GM23338 (cell line): Measurements from ENCODE around the gene OGA. TPM values are rescaled to one million over a fixed set of nuclear protein-coding genes. Genes with fewer than 3 reads are reported as not detected.

ENCODE experiments used
- ATAC-seq: fragments of 200-7000 bp; cut with Tn5 transposase; 3 replicates; pipeline ENCODE4 v1.9.1; 2020
- DNase-seq: peaks from one replicate; pipeline ENCODE4 v3.0.0-alpha.2; 2015; ENCODE audit warnings: low spot score
- H2AFZ ChIP-seq: fragments of 200-600 bp; sonication (generic); 2 replicates; pipeline ENCODE4 v1.8.0; 2016; ENCODE audit warnings: antibody characterized with exemption, mild to moderate bottlenecking, moderate library complexity
- H3F3A ChIP-seq: fragments of 200-600 bp; sonication (generic); replicated peaks from 2 replicates; pipeline ENCODE4 v1.8.0; 2017; ENCODE audit warnings: antibody characterized with exemption, mixed run types, low read depth
- H3K27ac ChIP-seq: fragments of 200-600 bp; sonication (generic); 2 replicates; pipeline ENCODE4 v1.6.1; 2016; ENCODE audit warnings: low read depth
- H3K27me3 ChIP-seq: fragments of 200-600 bp; sonication (generic); 2 replicates; pipeline ENCODE4 v1.8.0; 2016; ENCODE audit warnings: mild to moderate bottlenecking, mixed run types, moderate library complexity; ENCODE audit not compliant: insufficient read depth
- H3K36me3 ChIP-seq: fragments of 200-600 bp; sonication (generic); 2 replicates; pipeline ENCODE4 v1.8.0; 2016; ENCODE audit warnings: mild to moderate bottlenecking; ENCODE audit not compliant: insufficient read depth
- H3K4me1 ChIP-seq: fragments of 200-600 bp; sonication (generic); 2 replicates; pipeline ENCODE4 v1.8.0; 2016; ENCODE audit warnings: mild to moderate bottlenecking, moderate library complexity; ENCODE audit not compliant: insufficient read depth
- H3K4me2 ChIP-seq: fragments of 200-600 bp; sonication (generic); 2 replicates; pipeline ENCODE4 v1.7.1; 2017; ENCODE audit warnings: mixed run types
- H3K4me3 ChIP-seq: fragments of 200-600 bp; sonication (generic); 2 replicates; pipeline ENCODE4 v1.6.1; 2016; ENCODE audit warnings: mixed run types
- H3K79me2 ChIP-seq: fragments of 200-600 bp; sonication (generic); replicated peaks from 2 replicates; pipeline ENCODE4 v1.8.0; 2017; ENCODE audit warnings: mild to moderate bottlenecking; ENCODE audit not compliant: insufficient read depth
- H3K9me2 ChIP-seq: fragments of 200-600 bp; sonication (generic); 2 replicates; pipeline ENCODE4 v1.8.0; 2017; ENCODE audit not compliant: insufficient read depth
- H4K20me1 ChIP-seq: fragments of 200-600 bp; sonication (generic); replicated peaks from 2 replicates; pipeline ENCODE4 v1.8.0; 2017; ENCODE audit warnings: mild to moderate bottlenecking; ENCODE audit not compliant: insufficient read depth
- H3K27ac Mint-ChIP-seq: 2 replicates; pipeline ENCODE4 v1.8.0; 2020; ENCODE audit warnings: inconsistent platforms, mild to moderate bottlenecking, moderate library complexity, mixed read lengths
- H3K27me3 Mint-ChIP-seq: 3 replicates; pipeline ENCODE4 v1.8.0; 2022; ENCODE audit warnings: low read depth, mild to moderate bottlenecking, moderate library complexity, mixed read lengths, inconsistent platforms; ENCODE audit not compliant: insufficient read depth, poor library complexity
- H3K36me3 Mint-ChIP-seq: 3 replicates; pipeline ENCODE4 v1.8.0; 2021; ENCODE audit warnings: low read depth, mild to moderate bottlenecking, inconsistent platforms, moderate library complexity, mixed read lengths
- H3K4me1 Mint-ChIP-seq: 3 replicates; pipeline ENCODE4 v1.8.0; 2020; ENCODE audit warnings: mild to moderate bottlenecking, inconsistent platforms, mixed read lengths
- H3K4me3 Mint-ChIP-seq: 3 replicates; pipeline ENCODE4 v1.8.0; 2021; ENCODE audit warnings: moderate library complexity, mild to moderate bottlenecking, inconsistent platforms, mixed read lengths
- H3K9me3 Mint-ChIP-seq: 3 replicates; pipeline ENCODE4 v1.8.0; 2020; ENCODE audit warnings: moderate library complexity, mild to moderate bottlenecking, inconsistent platforms, mixed read lengths
- EZH2phosphoT487 ChIP-seq: fragments of 200-600 bp; sonication (generic); IDR thresholded peaks from one replicate; pipeline ENCODE4 v1.8.1; 2018; ENCODE audit warnings: antibody characterized with exemption; ENCODE audit not compliant: unreplicated experiment
- NANOG ChIP-seq: IDR thresholded peaks from 2 replicates; pipeline ENCODE4 v1.6.1; 2016; ENCODE audit warnings: antibody characterized with exemption, borderline replicate concordance
- STAT1 ChIP-seq: IDR thresholded peaks from one replicate; pipeline ENCODE4 v1.6.1; 2016; ENCODE audit warnings: antibody characterized with exemption; ENCODE audit not compliant: unreplicated experiment
- ZNF114 ChIP-seq: fragments of 250-450 bp; sonication (Bioruptor Pico); IDR thresholded peaks from 2 replicates; pipeline ENCODE4 v1.5.0; 2020; ENCODE audit warnings: mild to moderate bottlenecking, moderate library complexity
- ZNF462 ChIP-seq: fragments of 250-450 bp; sonication (Bioruptor Pico); IDR thresholded peaks from 2 replicates; pipeline ENCODE4 v1.5.0; 2020; ENCODE audit warnings: mild to moderate bottlenecking, moderate library complexity
- polyA plus RNA-seq: library from polyadenylated mRNA; unstranded; fragments of >200 nt; fragmentation: Nextera tagmentation; extraction: Ambion mirVana; gene quantifications from 2 replicates; pipeline ENCODE4 v1.2.1, GENCODE V29; 2016
- total RNA-seq: library from RNA; depleted of rRNA; stranded (reverse); fragments of >200 nt; shearing (Covaris generic); gene quantifications from 2 replicates; pipeline ENCODE4 v1.2.3, GENCODE V29; 2014
- TF ChIP-seq, protein P1 (sequence below), 2 experiments: fragments of 200-600 bp in 1 of 2; sonication (generic) in 1 of 2; conservative IDR thresholded peaks; 2 replicates each; pipeline versions ENCODE4 v1.5.1 to v1.6.1; 2016 to 2017; ENCODE audit warnings: antibody characterized with exemption in 2 of 2, low read depth in 2 of 2, mild to moderate bottlenecking in 2 of 2, moderate library complexity in 1 of 2

OGA gene
- total and polyA plus RNA-seq, 2 experiments from 2014 or later, result 68.4 to 131 TPM

DNA sequence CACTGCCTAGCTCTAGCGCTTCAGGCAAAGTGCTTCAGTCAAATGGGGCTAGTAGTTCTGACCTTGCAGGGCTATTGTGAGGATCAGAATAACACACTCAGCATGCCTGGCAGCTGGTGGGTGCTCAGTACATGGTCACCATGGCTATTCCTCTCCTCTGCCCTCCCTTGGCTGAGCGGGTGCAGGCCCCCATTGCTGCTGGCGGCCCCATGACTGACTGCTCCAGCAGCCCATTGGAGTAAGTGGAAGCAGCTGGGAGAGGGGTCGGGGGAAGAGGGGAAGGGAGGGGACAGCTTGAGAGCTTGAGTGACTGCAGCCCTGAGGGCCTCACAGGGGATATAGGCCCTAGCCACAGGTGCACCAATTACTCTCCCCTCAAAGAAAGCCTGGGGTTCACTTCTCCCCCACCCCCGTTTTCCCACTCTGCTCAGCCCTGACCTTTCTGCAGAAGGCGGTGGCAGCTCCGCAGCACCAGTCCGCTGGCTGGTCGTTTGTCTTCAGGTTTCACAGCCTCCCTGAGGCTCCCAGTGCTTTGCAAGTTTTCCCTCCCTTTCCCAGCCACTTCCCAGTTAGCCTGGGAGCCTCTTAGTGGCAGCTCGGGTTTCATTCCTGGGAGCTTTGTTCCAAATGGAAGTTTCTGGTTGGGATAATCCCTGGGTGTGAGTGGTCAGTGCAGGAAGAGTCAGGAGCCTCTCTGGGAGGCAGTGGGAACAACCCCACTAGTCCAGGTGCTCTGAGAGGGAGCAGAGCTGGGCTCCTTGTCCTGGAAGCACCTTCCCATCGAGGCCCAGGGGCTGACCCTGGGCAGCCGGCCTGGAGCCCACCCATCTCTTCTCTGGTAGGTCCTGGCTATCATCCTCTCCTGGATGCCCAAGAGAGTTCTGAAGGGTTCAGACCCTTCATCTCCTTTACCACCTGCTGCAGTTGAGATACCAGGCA lies 58.7 kb downstream of the OGA start:
- Histone ChIP-seq H3K4me3 (no peak overlapping the region), H2AFZ (peak overlapping the region; percentile 94), H3K4me1 (peaks cover 9% of the 10 kb centered on the region), H3K79me2 (no peaks in the 10 kb centered on the region), H3K27me3 (0 out of 2 replicates have a peak, but pooled peaks cover 5% of the 10 kb centered on the region), H3K36me3 (no peaks in the 10 kb centered on the region), H3K4me2 (no peak overlapping the region; the same call in 1 of the 2 replicates), H4K20me1 (no peaks in the 10 kb centered on the region), H3K27ac (no peak overlapping the region), H3K9me2 (no peaks in the 10 kb centered on the region), H3F3A (no peaks in the 10 kb centered on the region)
- no peak for TF ChIP-seq EZH2phosphoT487
- no peak for TF ChIP-seq ZNF114 (CRISPR knock-in tag)
- TF ChIP-seq STAT1, result no peak
- no peak for TF ChIP-seq ZNF462 (CRISPR knock-in tag)
- TF ChIP-seq, protein P1, sequence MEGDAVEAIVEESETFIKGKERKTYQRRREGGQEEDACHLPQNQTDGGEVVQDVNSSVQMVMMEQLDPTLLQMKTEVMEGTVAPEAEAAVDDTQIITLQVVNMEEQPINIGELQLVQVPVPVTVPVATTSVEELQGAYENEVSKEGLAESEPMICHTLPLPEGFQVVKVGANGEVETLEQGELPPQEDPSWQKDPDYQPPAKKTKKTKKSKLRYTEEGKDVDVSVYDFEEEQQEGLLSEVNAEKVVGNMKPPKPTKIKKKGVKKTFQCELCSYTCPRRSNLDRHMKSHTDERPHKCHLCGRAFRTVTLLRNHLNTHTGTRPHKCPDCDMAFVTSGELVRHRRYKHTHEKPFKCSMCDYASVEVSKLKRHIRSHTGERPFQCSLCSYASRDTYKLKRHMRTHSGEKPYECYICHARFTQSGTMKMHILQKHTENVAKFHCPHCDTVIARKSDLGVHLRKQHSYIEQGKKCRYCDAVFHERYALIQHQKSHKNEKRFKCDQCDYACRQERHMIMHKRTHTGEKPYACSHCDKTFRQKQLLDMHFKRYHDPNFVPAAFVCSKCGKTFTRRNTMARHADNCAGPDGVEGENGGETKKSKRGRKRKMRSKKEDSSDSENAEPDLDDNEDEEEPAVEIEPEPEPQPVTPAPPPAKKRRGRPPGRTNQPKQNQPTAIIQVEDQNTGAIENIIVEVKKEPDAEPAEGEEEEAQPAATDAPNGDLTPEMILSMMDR (conservative IDR thresholded peaks at IDR 0.05; ENCODE audit: low read depth in 2 of 2), result no peak
- TF ChIP-seq NANOG, result no peak
- DNase-seq (peak; percentile 67), ATAC-seq (peak; percentile 80)
- no peaks in the 10 kb centered on the region for H3K36me3 Mint-ChIP-seq
- no peak overlapping the region for H3K4me3 Mint-ChIP-seq
- no peak overlapping the region for H3K27ac Mint-ChIP-seq
- H3K4me1 Mint-ChIP-seq, result peaks cover 19% of the 10 kb centered on the region; the same call in 2 of the 3 replicates
- peaks cover 9% of the 10 kb centered on the region for H3K27me3 Mint-ChIP-seq
- H3K9me3 Mint-ChIP-seq, result no peaks in the 10 kb centered on the region
